K562 (cell line): ENCODE measurements around the gene DPH2. TPM values are rescaled to one million over a fixed set of nuclear protein-coding genes. Genes with fewer than 3 reads are reported as not detected.

Experiments used
- ARID1B ChIP-seq: fragments of 450-650 bp; IDR thresholded peaks from 2 replicates; pipeline ENCODE4 v1.6.1; 2016; ENCODE audit warnings: antibody characterized with exemption, mild to moderate bottlenecking, inconsistent platforms
- BDP1 ChIP-seq: IDR thresholded peaks from 3 replicates; pipeline ENCODE4 v1.6.1; 2011; ENCODE audit not compliant: insufficient read length, insufficient read depth
- CREB3 ChIP-seq: fragments of 450-650 bp; conservative IDR thresholded peaks from 2 replicates; pipeline ENCODE4 v1.6.1; 2016; ENCODE audit warnings: missing genetic modification characterization, low read depth, mild to moderate bottlenecking, missing compliant biosample characterization, moderate library complexity
- DPF2 ChIP-seq: fragments of 450-650 bp; IDR thresholded peaks from 2 replicates; pipeline ENCODE4 v1.6.1; 2016
- ESRRB ChIP-seq: fragments of 250-450 bp; sonication (Bioruptor Pico); IDR thresholded peaks from 2 replicates; pipeline ENCODE4 v1.5.0; 2020; ENCODE audit warnings: mild to moderate bottlenecking, moderate library complexity, borderline replicate concordance
- MCM7 ChIP-seq, 2 experiments: fragments of 450-650 bp; IDR thresholded peaks; 2 replicates each; pipeline ENCODE4 v1.6.1; 2016 to 2018
- MNT ChIP-seq, 2 experiments: fragments of 450-650 bp; conservative IDR thresholded peaks; 2 replicates each; pipeline ENCODE4 v1.6.1; 2017; ENCODE audit warnings: mild to moderate bottlenecking in 2 of 2, moderate library complexity in 2 of 2
- NFRKB ChIP-seq: fragments of 450-650 bp; IDR thresholded peaks from 2 replicates; pipeline ENCODE4 v1.6.1; 2016; ENCODE audit warnings: low read depth
- RCOR1 ChIP-seq, 2 experiments: IDR thresholded peaks; 2 replicates each; pipeline ENCODE4 v1.6.1; 2012; ENCODE audit warnings: low read depth in 2 of 2, low read length in 2 of 2, borderline replicate concordance in 1 of 2, improper control_type of control experiment in 1 of 2
- UBTF ChIP-seq, 2 experiments: IDR thresholded peaks; 2 replicates each; pipeline ENCODE4 v1.6.1; 2012; ENCODE audit warnings: improper control_type of control experiment in 2 of 2, low read depth in 2 of 2, low read length in 2 of 2, borderline replicate concordance in 1 of 2
- VEZF1 ChIP-seq: fragments of 200-800 bp; sonication (Bioruptor generic); IDR thresholded peaks from 2 replicates; pipeline ENCODE4 v1.6.1; 2017; ENCODE audit warnings: missing genetic modification characterization, missing compliant biosample characterization
- ZEB2 ChIP-seq: fragments of 450-650 bp; IDR thresholded peaks from 2 replicates; pipeline ENCODE4 v1.6.1; 2016
- ZFP1 ChIP-seq: fragments of 450-650 bp; formaldehyde crosslinking; IDR thresholded peaks from 2 replicates; pipeline ENCODE4 v1.4.0; 2020; ENCODE audit warnings: mild to moderate bottlenecking, mixed read lengths
- ZNF445 ChIP-seq: fragments of 250-450 bp; sonication (Bioruptor Pico); IDR thresholded peaks from 2 replicates; pipeline ENCODE4 v1.4.0; 2020; ENCODE audit warnings: low read depth, mild to moderate bottlenecking, moderate library complexity
- ZNF717 ChIP-seq: fragments of 250-450 bp; sonication (Bioruptor Pico); IDR thresholded peaks from 2 replicates; pipeline ENCODE4 v1.5.0; 2021
- ZNF778 ChIP-seq: fragments of 450-650 bp; formaldehyde crosslinking; IDR thresholded peaks from 2 replicates; pipeline ENCODE4 v1.4.0; 2020; ENCODE audit warnings: mild to moderate bottlenecking, moderate library complexity
- polyA plus RNA-seq, 8 experiments: library from polyadenylated mRNA; depleted of rRNA in 4 of 8; stranded (reverse) in 5 of 8; unstranded in 3 of 8; fragments of >200 nt; fragmentation: Nextera tagmentation in 2 of 8; fragmentation: Illumina TruSeq in 1 of 8; extraction: Ambion mirVana in 2 of 8; extraction: Trizol in 1 of 8; gene quantifications; 2 replicates each; pipeline versions ENCODE4 v1.2.1 to v1.2.3, GENCODE V29; 2011 to 2014; ENCODE audit warnings: inconsistent platforms in 1 of 8, missing spikeins in 1 of 8
- total RNA-seq, 7 experiments: library from RNA; depleted of rRNA in 6 of 7; stranded (reverse); fragments of >200 nt in 6 of 7; fragmentation: Illumina TruSeq in 2 of 7; extraction: Trizol in 2 of 7; gene quantifications; 2 replicates each; pipeline versions ENCODE4 v1.2.1 to v1.2.3, GENCODE V29; 2011 to 2021; ENCODE audit warnings: low replicate concordance in 1 of 7
- TF ChIP-seq, protein P1 (sequence below): sonication (generic); formaldehyde crosslinking; IDR thresholded peaks from 2 replicates; pipeline ENCODE4 v1.8.0; 2022; ENCODE audit warnings: missing genetic modification reagents, mild to moderate bottlenecking, moderate library complexity, borderline replicate concordance
- TF ChIP-seq, protein P2 (sequence below): fragments of 450-650 bp; IDR thresholded peaks from 2 replicates; pipeline ENCODE4 v1.6.1; 2016; ENCODE audit warnings: antibody characterized with exemption

DPH2 gene
- total and polyA plus RNA-seq, 9 of the 15 experiments (the other 6 are each of a cell fraction or from before 2014, with no cell fraction given): 17.9 to 94.1 (median 68.1) TPM

GRCh38 chr1:43958351-43959255 is 11.2 kb upstream of the DPH2 start (continued):
- 0 out of 4 replicates have a peak, but pooled peaks of 1 of the 2 experiments have one; percentile 78 for TF ChIP-seq UBTF (IDR thresholded peaks at IDR 0.05; ENCODE audit: borderline replicate concordance in 1 of 2, low read depth in 2 of 2, low read length in 2 of 2)
- TF ChIP-seq, protein P1, sequence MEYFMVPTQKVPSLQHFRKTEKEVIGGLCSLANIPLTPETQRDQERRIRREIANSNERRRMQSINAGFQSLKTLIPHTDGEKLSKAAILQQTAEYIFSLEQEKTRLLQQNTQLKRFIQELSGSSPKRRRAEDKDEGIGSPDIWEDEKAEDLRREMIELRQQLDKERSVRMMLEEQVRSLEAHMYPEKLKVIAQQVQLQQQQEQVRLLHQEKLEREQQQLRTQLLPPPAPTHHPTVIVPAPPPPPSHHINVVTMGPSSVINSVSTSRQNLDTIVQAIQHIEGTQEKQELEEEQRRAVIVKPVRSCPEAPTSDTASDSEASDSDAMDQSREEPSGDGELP (CRISPR knock-in tag): peak; percentile 38; the same call in 1 of the 2 replicates
- TF ChIP-seq, protein P2, sequence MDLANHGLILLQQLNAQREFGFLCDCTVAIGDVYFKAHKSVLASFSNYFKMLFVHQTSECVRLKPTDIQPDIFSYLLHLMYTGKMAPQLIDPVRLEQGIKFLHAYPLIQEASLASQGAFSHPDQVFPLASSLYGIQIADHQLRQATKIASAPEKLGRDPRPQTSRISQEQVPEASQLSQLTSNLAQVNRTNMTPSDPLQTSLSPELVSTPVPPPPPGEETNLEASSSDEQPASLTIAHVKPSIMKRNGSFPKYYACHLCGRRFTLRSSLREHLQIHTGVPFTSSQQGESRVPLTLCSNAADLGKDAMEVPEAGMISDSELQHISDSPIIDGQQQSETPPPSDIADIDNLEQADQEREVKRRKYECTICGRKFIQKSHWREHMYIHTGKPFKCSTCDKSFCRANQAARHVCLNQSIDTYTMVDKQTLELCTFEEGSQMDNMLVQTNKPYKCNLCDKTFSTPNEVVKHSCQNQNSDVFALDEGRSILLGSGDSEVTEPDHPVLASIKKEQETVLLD: no peak
- peak; percentile 44; the same call in 1 of the 2 replicates for TF ChIP-seq VEZF1 (CRISPR knock-in tag)
- 0 out of 4 replicates have a peak, but pooled peaks of 1 of the 2 experiments have one; percentile 35 for TF ChIP-seq MNT (conservative IDR thresholded peaks at IDR 0.05)
- no peak for TF ChIP-seq ZFP1 (CRISPR knock-in tag)
- TF ChIP-seq ZNF445 (CRISPR knock-in tag): no peak
- TF ChIP-seq RCOR1 (IDR thresholded peaks at IDR 0.05; ENCODE audit: borderline replicate concordance in 1 of 2, low read depth in 2 of 2, low read length in 2 of 2): peak in 1 of 2 experiments; percentile 78; a peak in 1 of 4 replicates
- TF ChIP-seq ESRRB (CRISPR knock-in tag): no peak
- TF ChIP-seq ZNF717: no peak
- no peak for TF ChIP-seq NFRKB
- no peak for TF ChIP-seq BDP1
- peak; percentile 57 for TF ChIP-seq DPF2
- no peak for TF ChIP-seq MCM7 (IDR thresholded peaks at IDR 0.05)
- no peak for TF ChIP-seq ZNF778
- peak; percentile 83 for TF ChIP-seq ARID1B
- no peak for TF ChIP-seq ZEB2
- TF ChIP-seq CREB3 (tag): no peak
